Activated B cell treated with CpG ODN at 0.5 μM for 24 hours (primary cell): ENCODE results near the gene SLC12A5. TPM values are rescaled to one million over a fixed set of nuclear protein-coding genes. Genes with fewer than 3 reads are reported as not detected.
A peak's percentile ranks its signal among the peaks of the same experiment; 100 is the strongest.

Experiments
- ATAC-seq: fragments of 200-7000 bp; cut with Tn5 transposase; one replicate; pipeline ENCODE4 v1.10.0; 2021; ENCODE audit warnings: low read depth, mild to moderate bottlenecking, moderate library complexity
- CTCF ChIA-PET: fragments of 350-600 bp; sonication (Branson Sonifier 250); formaldehyde crosslinking; loops from one replicate; lab custom pipeline; 2021; ENCODE audit warnings: antibody characterized with exemption; lab: Charles Lee
- POLR2A ChIA-PET: fragments of 350-600 bp; sonication (Branson Sonifier 250); formaldehyde crosslinking; loops from one replicate; lab custom pipeline; 2021; ENCODE audit warnings: antibody characterized with exemption; lab: Charles Lee
- DNase-seq: peaks from one replicate; pipeline ENCODE4 v3.0.0; 2022
- H3K27ac Mint-ChIP-seq: one replicate; pipeline ENCODE4 v1.8.0; 2020; ENCODE audit warnings: mixed read lengths
- H3K27me3 Mint-ChIP-seq: one replicate; pipeline ENCODE4 v1.8.0; 2021; ENCODE audit warnings: mixed read lengths
- H3K36me3 Mint-ChIP-seq: one replicate; pipeline ENCODE4 v1.8.0; 2021; ENCODE audit warnings: low read depth, mixed read lengths
- H3K4me1 Mint-ChIP-seq: one replicate; pipeline ENCODE4 v1.8.0; 2021; ENCODE audit warnings: mixed read lengths
- H3K4me3 Mint-ChIP-seq: one replicate; pipeline ENCODE4 v1.8.0; 2020; ENCODE audit warnings: mild to moderate bottlenecking, mixed read lengths
- H3K9me3 Mint-ChIP-seq: one replicate; pipeline ENCODE4 v1.8.0; 2020; ENCODE audit warnings: mixed read lengths
- CTCF ChIP-seq: fragments of 200-600 bp; IDR thresholded peaks from one replicate; pipeline ENCODE4 v1.8.0; 2022; ENCODE audit warnings: antibody characterized with exemption, mild to moderate bottlenecking
- intact Hi-C: fragments of 100-400 bp; cut with micrococcal nuclease; formaldehyde crosslinking; loops from one replicate; pipeline ENCODE4 v1.15.1; 2024
- total RNA-seq: library from RNA; stranded (reverse); gene quantifications from 2 replicates; pipeline ENCODE4 v1.2.3, GENCODE V29; 2022

Gene SLC12A5
- total RNA-seq, 1 donor from 2014 or later: not detected

GRCh38 chr20:46006022-46006705, 22.9 kb upstream of the SLC12A5 start:
- Mint-ChIP-seq H3K27me3 (peaks cover 22% of the 10 kb centered on the region), H3K27ac (no peak overlapping the region), H3K4me3 (no peak overlapping the region), H3K36me3 (no peaks in the 10 kb centered on the region), H3K9me3 (no peaks in the 10 kb centered on the region), H3K4me1 (peaks cover 72% of the 10 kb centered on the region)
- no peak for DNase-seq
- ATAC-seq: no peak
- TF ChIP-seq CTCF: no peak
- ChIA-PET POLR2A (interaction anchor here (1.5 kb wide), 1 partner anchor 19 kb away, joined by 8 read pairs; no protein-coding TSS in a partner anchor), CTCF (interaction anchor here (2.1 kb wide), 1 partner anchor 19 kb away, joined by 7 read pairs; no protein-coding TSS in a partner anchor)
- intact Hi-C loops: no loop called here

GRCh38 chr20:46006964-46007363, 22.1 kb upstream of the SLC12A5 start:
- no peak for TF ChIP-seq CTCF
- POLR2A ChIA-PET: no interaction called here
- CTCF ChIA-PET: interaction anchor here (2.1 kb wide), 1 partner anchor 20 kb away, joined by 7 read pairs; no protein-coding TSS in a partner anchor
- no peak overlapping the region for H3K4me3 Mint-ChIP-seq
- no peaks in the 10 kb centered on the region for H3K9me3 Mint-ChIP-seq
- peaks cover 30% of the 10 kb centered on the region for H3K27me3 Mint-ChIP-seq
- ATAC-seq (no peak), DNase-seq (no peak)
- intact Hi-C loops: no loop called here
- peaks cover 80% of the 10 kb centered on the region for H3K4me1 Mint-ChIP-seq
- H3K27ac Mint-ChIP-seq: no peak overlapping the region
- no peaks in the 10 kb centered on the region for H3K36me3 Mint-ChIP-seq

GRCh38 chr20:46007671-46008070, 21.3 kb upstream of the SLC12A5 start:
- ChIA-PET POLR2A (interaction anchor here (0.9 to 1.0 kb wide), 2 partner anchors 111 to 112 kb away, joined by 3 to 14 read pairs; no protein-coding TSS in a partner anchor), CTCF (interaction anchor here (1.3 kb wide), 1 partner anchor 21 kb away, joined by 4 read pairs; no protein-coding TSS in a partner anchor)
- H3K27me3 Mint-ChIP-seq: peaks cover 36% of the 10 kb centered on the region
- H3K27ac Mint-ChIP-seq: peak overlapping the region; percentile 8
- H3K9me3 Mint-ChIP-seq: no peaks in the 10 kb centered on the region
- H3K36me3 Mint-ChIP-seq: no peaks in the 10 kb centered on the region
- peaks cover 85% of the 10 kb centered on the region for H3K4me1 Mint-ChIP-seq
- TF ChIP-seq CTCF: no peak
- no peak overlapping the region for H3K4me3 Mint-ChIP-seq
- ATAC-seq (no peak), DNase-seq (no peak)
- intact Hi-C loops: loop anchor here (2.0 kb wide), 1 partner anchor 35 kb away; the partner anchor contains the start of gene ZNF335

GRCh38 chr20:46009816-46010215, 19.2 kb upstream of the SLC12A5 start:
- ChIA-PET CTCF (interaction anchor here (1.1 kb wide), 1 partner anchor 23 kb away, joined by 6 read pairs; no protein-coding TSS in a partner anchor), POLR2A (no interaction called here)
- Mint-ChIP-seq H3K9me3 (no peaks in the 10 kb centered on the region), H3K27ac (no peak overlapping the region), H3K36me3 (no peaks in the 10 kb centered on the region), H3K4me1 (peaks cover 83% of the 10 kb centered on the region), H3K4me3 (peak overlapping the region; percentile 28), H3K27me3 (peaks cover 43% of the 10 kb centered on the region)
- DNase-seq (no peak), ATAC-seq (no peak)
- TF ChIP-seq CTCF: no peak
- intact Hi-C loops: loop anchor here (2.0 to 5.0 kb wide), 3 partner anchors 37 to 188 kb away; partner anchors contain the start of gene ZNF335
